Cardiac atrium fibroblast (primary cell): Measurements from ENCODE around the gene RIPK3. TPM values are rescaled to one million over a fixed set of nuclear protein-coding genes. Genes with fewer than 3 reads are reported as not detected.

ENCODE experiments used
- total RNA-seq: library from RNA; depleted of rRNA; stranded (reverse); fragments of >200 nt; gene quantifications from 2 replicates; pipeline ENCODE4 v1.2.3, GENCODE V29; 2015

Gene RIPK3
- total RNA-seq = 0.36 TPM in 1 of 2 replicates, not detected in the other

GRCh38 chr14:24339284-24340151 lies at the start of gene RIPK3:
RIPK3 (minus strand) TSS chr14:24339991; CDS start chr14:24339826, 165 bp downstream.

GRCh38 chr14:24367514-24368211 lies 27.9 kb upstream of the RIPK3 start, which contains the start of gene NFATC4:
NFATC4 (plus strand) TSS chr14:24368184; CDS start chr14:24368341, 157 bp downstream.

GRCh38 chr14:24334431-24335291 lies 5.1 kb downstream of the RIPK3 start, which contains the start of gene ADCY4:
ADCY4 (minus strand) TSS chr14:24335071; CDS start chr14:24334652, 419 bp downstream.

GRCh38 chr14:24310646-24311604 lies 28.9 kb downstream of the RIPK3 start, which contains the start of gene LTB4R:
LTB4R (plus strand) TSS chr14:24311502; CDS start chr14:24315652, 4,150 bp downstream.

GRCh38 chr14:24309538-24310264 lies 30.1 kb downstream of the RIPK3 start, which contains the start of gene LTB4R2:
LTB4R2 (plus strand) TSS chr14:24310140; CDS start chr14:24310665, 525 bp downstream.

GRCh38 chr14:24307575-24308341 lies 32.0 kb downstream of the RIPK3 start, which contains the start of gene CIDEB:
CIDEB (minus strand) TSS chr14:24307977; CDS start chr14:24307858, 119 bp downstream.

GRCh38 chr14:24299255-24300191 lies 40.3 kb downstream of the RIPK3 start, which contains the start of the genes DHRS1 and NOP9:
DHRS1 (minus strand) TSS chr14:24299780; CDS start chr14:24299106, 674 bp downstream.
NOP9 (plus strand) TSS chr14:24299850; CDS start chr14:24299955, 105 bp downstream.

Other genes with a start within 250 kb of the RIPK3 start
- gene PCK2, start 245.7 kb downstream of the RIPK3 start, total RNA-seq = 32.7 and 43.4 TPM in 2 replicates
- gene DCAF11, start 225.2 kb downstream of the RIPK3 start, total RNA-seq = 27.5 and 28.7 TPM in 2 replicates
- 0.32 TPM in 1 of 2 replicates, not detected in the other for gene NRL, start 225.0 kb downstream of the RIPK3 start, total RNA-seq
- 0.32 TPM in 1 of 2 replicates, not detected in the other for gene FITM1, start 209.3 kb downstream of the RIPK3 start, total RNA-seq
- gene PSME1, start 203.8 kb downstream of the RIPK3 start, total RNA-seq = 151 and 174 TPM in 2 replicates
- gene EMC9, start 198.4 kb downstream of the RIPK3 start, total RNA-seq = 14.4 and 27.4 TPM in 2 replicates
- 44.6 and 52.2 TPM in 2 replicates for gene PSME2, start 193.4 kb downstream of the RIPK3 start, total RNA-seq
- 24.2 and 25.6 TPM in 2 replicates for gene RNF31, start 192.5 kb downstream of the RIPK3 start, total RNA-seq
- gene IRF9, start 178.7 kb downstream of the RIPK3 start, total RNA-seq = 34.2 and 65.2 TPM in 2 replicates
- 2.9 TPM in 1 of 2 replicates, not detected in the other for gene REC8, start 167.9 kb downstream of the RIPK3 start, total RNA-seq
- 24.2 and 39.0 TPM in 2 replicates for gene IPO4, start 151.2 kb downstream of the RIPK3 start, total RNA-seq
- 71.5 and 84.7 TPM in 2 replicates for gene TM9SF1, start 144.6 kb downstream of the RIPK3 start, total RNA-seq
- not detected in 2 replicates for gene TSSK4, start 134.3 kb downstream of the RIPK3 start, total RNA-seq
- 34.7 TPM in 2 replicates for gene CHMP4A, start 126.5 kb downstream of the RIPK3 start, total RNA-seq
- 6.7 and 9.2 TPM in 2 replicates for gene MDP1, start 123.9 kb downstream of the RIPK3 start, total RNA-seq
- 140 and 176 TPM in 2 replicates for gene NEDD8, start 107.6 kb downstream of the RIPK3 start, total RNA-seq
- 41.7 and 96.7 TPM in 2 replicates for gene GMPR2, start 107.1 kb downstream of the RIPK3 start, total RNA-seq
- 42.1 and 42.6 TPM in 2 replicates for gene TINF2, start 97.4 kb downstream of the RIPK3 start, total RNA-seq
- 0.16 and 0.72 TPM in 2 replicates for gene TGM1, start 76.8 kb downstream of the RIPK3 start, total RNA-seq
- 25.9 and 39.9 TPM in 2 replicates for gene RABGGTA, start 68.4 kb downstream of the RIPK3 start, total RNA-seq
- 11.3 and 19.0 TPM in 2 replicates for gene DHRS1, start 40.2 kb downstream of the RIPK3 start, total RNA-seq
- gene NOP9, start 40.1 kb downstream of the RIPK3 start, total RNA-seq = 12.6 and 13.9 TPM in 2 replicates
- gene CIDEB, start 32.0 kb downstream of the RIPK3 start, total RNA-seq = 0.18 and 2.8 TPM in 2 replicates
- gene LTB4R2, start 29.9 kb downstream of the RIPK3 start, total RNA-seq = 1.4 and 2.1 TPM in 2 replicates
- 3.6 and 6.3 TPM in 2 replicates for gene LTB4R, start 28.5 kb downstream of the RIPK3 start, total RNA-seq
- 1.8 and 2.3 TPM in 2 replicates for gene ADCY4, start 4.9 kb downstream of the RIPK3 start, total RNA-seq
- 40.0 and 41.9 TPM in 2 replicates for gene NFATC4, start 28.2 kb upstream of the RIPK3 start, total RNA-seq
- gene NYNRIN, start 59.0 kb upstream of the RIPK3 start, total RNA-seq = 6.3 and 11.7 TPM in 2 replicates
- 2.8 and 3.4 TPM in 2 replicates for gene CBLN3, start 89.7 kb upstream of the RIPK3 start, total RNA-seq
- 30.3 and 36.6 TPM in 2 replicates for gene KHNYN, start 90.0 kb upstream of the RIPK3 start, total RNA-seq
- gene SDR39U1, start 102.8 kb upstream of the RIPK3 start, total RNA-seq = 14.1 and 24.2 TPM in 2 replicates
- not detected in 2 replicates for gene CMA1, start 168.3 kb upstream of the RIPK3 start, total RNA-seq
- not detected in 2 replicates for gene CTSG, start 236.3 kb upstream of the RIPK3 start, total RNA-seq